Adrenal gland (tissue), 12 donors: ENCODE measurements around the gene CACNA1A. TPM values are rescaled to one million over a fixed set of nuclear protein-coding genes. Genes with fewer than 3 reads are reported as not detected.

ENCODE experiments used
- DNase-seq, 7 donors: peaks; one replicate each; pipeline ENCODE4 v3.0.0-alpha.2; 2019 to 2020
- H3K27ac ChIP-seq, 5 donors: fragments of 200-600 bp; sonication (generic) in 4 of 5; 1 replicate in 3 of 5; 2 replicates in 2 of 5; pipeline versions ENCODE4 v1.5.1 to v1.8.0; 2016 to 2020; ENCODE audit warnings: mild to moderate bottlenecking in 1 of 5
- H3K27me3 ChIP-seq: fragments of 200-600 bp; 2 replicates; pipeline ENCODE4 v1.8.0; 2021
- H3K36me3 ChIP-seq, 2 donors: fragments of 200-600 bp; replicated peaks in 1 of 2; 1 replicate in 1 of 2; 2 replicates in 1 of 2; pipeline versions ENCODE4 v1.5.1 to v1.8.0; 2018 to 2022
- H3K4me1 ChIP-seq, 2 donors: fragments of 200-600 bp; replicated peaks in 1 of 2; 1 replicate in 1 of 2; 2 replicates in 1 of 2; pipeline versions ENCODE4 v1.5.1 to v1.8.0; 2018 to 2021
- H3K4me3 ChIP-seq, 4 donors: fragments of 200-600 bp; sonication (generic) in 3 of 4; one replicate each; pipeline ENCODE4 v1.5.1; 2016 to 2018
- H3K9me3 ChIP-seq, 3 donors: fragments of 200-600 bp; sonication (generic) in 1 of 3; replicated peaks in 1 of 3; 1 replicate in 2 of 3; 2 replicates in 1 of 3; pipeline versions ENCODE4 v1.5.1 to v1.8.0; 2016 to 2021
- CTCF ChIP-seq, 6 experiments: fragments of 450-650 bp in 4 of 6; fragments of 200-600 bp in 2 of 6; sonication (generic) in 1 of 6; IDR thresholded peaks; 1 replicate in 5 of 6; 2 replicates in 1 of 6; pipeline versions ENCODE4 v1.5.1 to v1.8.0; 2016 to 2021; ENCODE audit warnings: antibody characterized with exemption in 6 of 6, mild to moderate bottlenecking in 2 of 6, moderate library complexity in 1 of 6
- POLR2A ChIP-seq, 2 donors: fragments of 450-650 bp; IDR thresholded peaks; one replicate each; pipeline ENCODE4 v1.6.1; 2017; ENCODE audit warnings: antibody characterized with exemption in 2 of 2, mild to moderate bottlenecking in 2 of 2, moderate library complexity in 1 of 2
- WGBS, 4 donors: extraction: QIAGEN DNeasy Blood & Tissue Kit in 2 of 4; methylation state at CpG; one replicate each; pipeline versions ENCODE4 v1.1.5 to v1.1.7; 2013 to 2017; 5-methylcytosine and 5-hydroxymethylcytosine counted together
- intact Hi-C, 2 donors: fragments of 100-400 bp; cut with DNase I; formaldehyde crosslinking; loops; one replicate each; pipeline versions ENCODE4 v1.14.1 to v1.15.0; 2022 to 2023
- polyA plus RNA-seq, 3 donors: library from polyadenylated mRNA; stranded (reverse); fragments of 200-250 nt in 2 of 3; fragments of 350-450 nt in 1 of 3; fragmentation: Illumina TruSeq in 1 of 3; extraction: RNeasy Lipid Tissue Mini Kit (QIAGEN cat#74804) in 1 of 3; gene quantifications; one replicate each; pipeline ENCODE4 v1.2.3, GENCODE V29; 2013 to 2014
- total RNA-seq, 9 donors: library from RNA; depleted of rRNA in 4 of 9; stranded (reverse); fragments of >200 nt in 4 of 9; fragments of 120-200 nt in 1 of 9; fragmentation: NEBNext Ultra II Directional in 1 of 9; extraction: Animal tissue kit (Norgen Biotek cat#: 25700) in 1 of 9; gene quantifications; one replicate each; pipeline versions ENCODE4 v1.1.0 to v1.2.4, GENCODE V29; 2013 to 2023
- donor health status: healthy with polysubstance abuse.
- donor health status: Bipolar disorder and iron deficiency.
- donor health status: DM: yes; HTN: yes; CAD: no.
- donor health status: DM: no; HTN: no; CAD: no.
- donor health status: DM: no; HTN: no; CAD: no.
- donor health status: DM: yes; HTN: yes; CAD: no.

Gene CACNA1A
- total and polyA plus RNA-seq, 12 donors: 0.28 to 35.4 (median 2.8) TPM; not detected in 1

DNA sequence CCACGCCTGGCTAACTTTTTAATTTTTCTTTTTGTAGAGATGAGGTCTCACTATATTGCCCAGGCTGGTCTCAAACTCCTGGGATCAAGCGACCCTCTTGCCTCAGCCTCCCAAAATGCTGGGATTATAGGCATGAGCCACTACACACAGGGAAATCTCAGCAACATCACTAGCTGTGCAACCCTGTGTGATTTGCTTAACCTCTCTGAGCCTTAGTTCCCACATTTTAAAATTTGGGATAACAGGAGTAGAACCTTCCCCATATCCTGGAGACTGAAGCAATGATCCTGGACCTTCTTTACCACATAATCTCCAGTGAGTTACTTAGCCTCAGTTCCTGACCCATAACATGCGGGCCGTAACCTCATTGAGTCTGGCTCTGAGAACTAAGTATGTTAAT is 217.0 kb downstream of the CACNA1A start:
- WGBS, 4 donors: 75 to 90% (median 86%) methylated on average over 4 of the region's 4 CpGs
- Histone ChIP-seq H3K27me3 (no peaks in the 10 kb centered on the region), H3K27ac (no peak overlapping the region), H3K4me1 (no peaks in the 10 kb centered on the region), H3K4me3 (no peak overlapping the region), H3K36me3 (no peaks in the 10 kb centered on the region), H3K9me3 (no peaks in the 10 kb centered on the region)
- intact Hi-C loops: no loop called here
- no peak for DNase-seq
- TF ChIP-seq POLR2A (IDR thresholded peaks at IDR 0.05): no peak
- no peak for TF ChIP-seq CTCF (IDR thresholded peaks at IDR 0.05)

DNA sequence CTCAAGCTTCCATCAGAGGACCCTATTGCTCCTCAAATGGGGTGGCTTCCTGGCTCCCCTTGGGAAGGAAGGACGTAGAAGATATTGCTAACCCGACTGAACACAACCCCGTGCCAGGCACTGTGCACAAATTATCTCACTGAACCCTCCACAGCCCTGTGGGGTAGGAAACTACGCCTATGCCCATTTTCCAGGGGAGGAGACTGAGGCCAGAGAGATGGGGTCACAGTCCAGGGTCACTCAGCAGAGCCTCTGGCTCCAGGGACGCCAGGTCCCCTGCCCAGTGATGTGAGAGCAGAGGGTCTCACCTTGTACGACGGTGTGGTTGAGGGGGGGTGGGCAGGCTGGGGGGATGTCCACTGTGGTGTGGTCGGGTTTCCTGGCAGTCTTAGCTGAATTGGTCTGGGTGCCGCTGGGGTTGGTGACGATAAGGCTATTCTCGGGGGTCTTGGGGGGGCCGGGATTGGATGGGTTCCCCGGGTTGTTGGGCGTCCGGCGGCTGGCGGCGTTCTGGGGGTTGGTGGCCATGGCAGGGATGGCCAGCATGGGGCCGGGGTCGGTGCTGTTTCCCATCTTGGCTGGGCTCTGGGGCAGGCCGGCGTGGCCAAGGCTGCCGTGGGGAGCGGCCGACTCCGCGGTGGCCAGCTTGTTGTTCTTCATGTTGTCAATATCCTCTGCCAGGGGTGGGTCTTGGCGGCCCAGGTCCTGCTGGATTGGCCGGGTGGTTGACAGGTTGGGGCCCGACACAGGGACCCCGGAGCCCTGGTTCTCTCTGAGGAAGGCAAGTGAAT is 219.9 kb downstream of the CACNA1A start:
- Histone ChIP-seq H3K4me1 (no peaks in the 10 kb centered on the region), H3K27ac (no peak overlapping the region), H3K9me3 (no peaks in the 10 kb centered on the region), H3K27me3 (no peaks in the 10 kb centered on the region), H3K4me3 (no peak overlapping the region), H3K36me3 (no peaks in the 10 kb centered on the region)
- 81 to 86% (median 85%) methylated on average over 14 to 31 of the region's 31 CpGs for WGBS, 4 donors
- intact Hi-C loops: no loop called here
- DNase-seq: no peak
- no peak for TF ChIP-seq CTCF (IDR thresholded peaks at IDR 0.05)
- no peak for TF ChIP-seq POLR2A (IDR thresholded peaks at IDR 0.05)

DNA sequence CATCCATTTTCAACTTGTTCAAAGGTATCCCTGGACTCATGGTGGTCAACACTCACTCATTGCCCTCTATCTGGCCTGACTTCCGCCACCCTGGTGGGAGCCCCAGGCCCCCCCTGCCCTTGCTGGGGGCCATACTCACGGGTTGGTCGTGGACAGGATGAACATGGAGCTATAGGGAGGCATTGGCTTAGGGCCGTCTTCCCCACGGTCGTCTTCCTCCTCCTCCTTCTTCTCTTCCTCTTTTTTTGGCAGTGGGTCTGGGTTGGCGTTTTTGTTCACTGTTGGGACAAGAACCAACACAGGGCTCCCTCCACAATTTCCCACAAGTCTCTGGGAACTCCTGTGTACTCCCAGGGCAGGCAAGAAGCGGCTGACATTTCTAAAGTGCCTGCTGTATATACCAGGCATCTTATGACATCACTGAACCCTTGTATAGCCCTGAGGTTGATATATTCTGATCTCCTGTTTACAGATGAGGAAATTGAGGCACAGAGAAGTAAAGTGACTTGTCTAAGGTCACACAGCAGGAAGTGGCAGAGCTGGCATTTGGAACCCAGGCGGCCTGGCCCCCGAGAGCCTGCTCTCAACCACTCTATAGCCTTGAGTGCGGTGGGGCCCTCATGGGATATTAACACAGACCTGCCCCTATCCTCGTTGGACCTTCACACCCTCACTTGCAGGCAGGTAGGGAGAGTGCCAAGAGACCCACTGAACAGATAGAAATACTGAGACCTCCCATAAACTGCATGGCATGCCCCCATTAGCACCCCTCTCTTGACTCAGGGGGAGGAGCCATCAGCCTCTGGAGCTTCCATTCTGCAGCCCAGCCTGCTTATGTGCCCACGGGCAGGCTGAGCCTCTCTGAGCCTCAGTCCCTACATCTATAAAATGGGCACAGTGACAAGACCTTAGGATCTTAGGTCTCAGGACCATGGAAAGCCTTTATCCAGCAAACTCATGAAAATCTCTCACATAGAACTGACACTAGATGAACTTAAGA is 221.1 kb downstream of the CACNA1A start:
- no peak for DNase-seq
- TF ChIP-seq CTCF (IDR thresholded peaks at IDR 0.05) (no peak), POLR2A (IDR thresholded peaks at IDR 0.05) (no peak)
- H3K4me3 ChIP-seq: no peak overlapping the region
- H3K9me3 ChIP-seq: no peaks in the 10 kb centered on the region
- no peaks in the 10 kb centered on the region for H3K4me1 ChIP-seq
- intact Hi-C loops: loop anchor here in 1 of 2 donors (5.0 kb wide), 1 partner anchor 297 kb away; no protein-coding TSS in a partner anchor
- WGBS, 4 donors: 48 to 53% (median 50%) methylated on average over 12 to 13 of the region's 13 CpGs
- H3K27ac ChIP-seq: no peak overlapping the region
- no peaks in the 10 kb centered on the region for H3K27me3 ChIP-seq
- no peaks in the 10 kb centered on the region for H3K36me3 ChIP-seq

DNA sequence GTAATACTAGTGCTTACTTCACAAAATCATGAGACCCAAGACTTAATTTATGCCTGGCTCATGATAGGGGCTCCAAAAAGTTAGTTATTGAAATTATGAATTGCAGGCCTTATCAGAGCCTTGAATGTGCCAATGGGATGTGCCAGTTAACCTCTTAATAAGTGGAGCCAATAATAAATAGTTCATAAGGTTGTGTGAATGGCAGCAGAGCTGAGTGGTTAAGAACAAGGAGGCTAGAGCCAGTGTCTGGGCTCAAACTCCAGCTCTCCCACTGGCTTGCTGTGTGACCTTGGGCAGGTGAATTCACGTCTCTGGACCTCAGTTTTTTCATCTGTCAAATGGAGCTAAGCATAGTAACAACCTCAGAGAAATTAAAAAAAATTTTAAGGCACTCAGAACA is 222.4 kb downstream of the CACNA1A start:
- H3K27ac ChIP-seq: no peak overlapping the region
- no peaks in the 10 kb centered on the region for H3K4me1 ChIP-seq
- H3K36me3 ChIP-seq: no peaks in the 10 kb centered on the region
- no peak overlapping the region for H3K4me3 ChIP-seq
- WGBS, 4 donors: 7 to 33% (median 26%) methylated on average over 1 of the region's 1 CpG
- no peaks in the 10 kb centered on the region for H3K9me3 ChIP-seq
- H3K27me3 ChIP-seq: no peaks in the 10 kb centered on the region
- no peak for TF ChIP-seq POLR2A (IDR thresholded peaks at IDR 0.05)
- no peak for TF ChIP-seq CTCF (IDR thresholded peaks at IDR 0.05)
- no peak for DNase-seq
- intact Hi-C loops: loop anchor here in 1 of 2 donors (5.0 kb wide), 1 partner anchor 298 kb away; no protein-coding TSS in a partner anchor
